ENCODE data around the gene ADSS1. TPM values are rescaled to one million over a fixed set of nuclear protein-coding genes. Genes with fewer than 3 reads are reported as not detected.

Gene ADSS1
- total RNA-seq, 1 donor from 2014 or later, result 5.5 TPM

DNA sequence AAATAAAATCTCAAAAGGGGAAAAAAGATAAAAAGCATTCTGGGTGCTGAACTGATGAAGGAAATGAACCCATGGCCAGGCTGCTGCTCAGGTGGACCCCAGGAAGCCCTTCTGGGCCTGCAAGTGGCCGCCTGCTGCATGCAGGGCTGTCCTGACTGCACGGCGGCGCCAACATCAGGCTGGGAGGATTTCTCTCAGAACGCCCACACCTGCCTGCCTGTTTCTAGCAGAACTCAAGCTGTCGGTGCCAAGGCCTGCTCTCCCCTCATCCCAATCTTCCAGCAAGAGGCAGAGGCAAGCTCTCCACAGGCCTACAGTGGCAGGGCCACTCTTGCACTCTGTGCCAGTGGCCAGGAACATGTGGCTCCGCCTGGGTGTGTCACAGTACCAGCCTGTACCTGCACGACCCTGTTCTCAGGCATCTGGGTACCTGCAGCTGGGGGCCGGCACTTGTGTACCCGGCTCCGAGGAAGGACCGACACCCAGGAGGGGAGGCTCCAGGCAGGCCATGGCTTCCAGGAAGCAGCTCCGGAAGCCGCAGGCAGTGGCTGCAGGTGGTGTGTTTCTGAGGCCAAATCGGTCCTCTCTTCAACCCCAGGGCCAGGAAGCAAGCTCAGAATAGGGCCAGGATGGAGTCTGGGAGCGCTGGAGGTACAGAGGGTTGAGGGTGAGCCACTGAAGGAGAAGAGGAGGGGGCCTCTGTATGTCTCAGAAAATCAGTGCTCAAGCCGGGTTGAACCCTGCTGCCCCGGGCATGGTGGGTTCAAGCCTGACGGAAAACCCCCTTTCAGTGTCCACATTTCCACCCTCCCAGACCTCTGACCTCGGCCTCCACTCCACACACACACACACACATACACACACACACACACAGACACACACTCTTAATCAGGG is 37.2 kb upstream of the ADSS1 start:
- Histone ChIP-seq H3K27me3 (no peaks in the 10 kb centered on the region), H3K9me3 (no peaks in the 10 kb centered on the region), H3K36me3 (no peaks in the 10 kb centered on the region), H3K4me3 (no peak overlapping the region), H3K4me1 (peaks cover 47% of the 10 kb centered on the region), H3K27ac (no peak overlapping the region)
- DNase-seq (no peak), ATAC-seq (no peak)
- TF ChIP-seq, protein P1, sequence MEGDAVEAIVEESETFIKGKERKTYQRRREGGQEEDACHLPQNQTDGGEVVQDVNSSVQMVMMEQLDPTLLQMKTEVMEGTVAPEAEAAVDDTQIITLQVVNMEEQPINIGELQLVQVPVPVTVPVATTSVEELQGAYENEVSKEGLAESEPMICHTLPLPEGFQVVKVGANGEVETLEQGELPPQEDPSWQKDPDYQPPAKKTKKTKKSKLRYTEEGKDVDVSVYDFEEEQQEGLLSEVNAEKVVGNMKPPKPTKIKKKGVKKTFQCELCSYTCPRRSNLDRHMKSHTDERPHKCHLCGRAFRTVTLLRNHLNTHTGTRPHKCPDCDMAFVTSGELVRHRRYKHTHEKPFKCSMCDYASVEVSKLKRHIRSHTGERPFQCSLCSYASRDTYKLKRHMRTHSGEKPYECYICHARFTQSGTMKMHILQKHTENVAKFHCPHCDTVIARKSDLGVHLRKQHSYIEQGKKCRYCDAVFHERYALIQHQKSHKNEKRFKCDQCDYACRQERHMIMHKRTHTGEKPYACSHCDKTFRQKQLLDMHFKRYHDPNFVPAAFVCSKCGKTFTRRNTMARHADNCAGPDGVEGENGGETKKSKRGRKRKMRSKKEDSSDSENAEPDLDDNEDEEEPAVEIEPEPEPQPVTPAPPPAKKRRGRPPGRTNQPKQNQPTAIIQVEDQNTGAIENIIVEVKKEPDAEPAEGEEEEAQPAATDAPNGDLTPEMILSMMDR (IDR thresholded peaks at IDR 0.05), result no peak
- intact Hi-C loops (cut with DNase I), result no loop called here

GRCh38 chr14:104687601-104688504 is 36.2 kb upstream of the ADSS1 start:
- TF ChIP-seq, protein P1 (IDR thresholded peaks at IDR 0.05), result no peak
- Histone ChIP-seq H3K4me1 (peaks cover 47% of the 10 kb centered on the region), H3K9me3 (no peaks in the 10 kb centered on the region), H3K36me3 (no peaks in the 10 kb centered on the region), H3K27me3 (no peaks in the 10 kb centered on the region), H3K27ac (peak overlapping the region; percentile 73), H3K4me3 (peak overlapping the region; percentile 92)
- DNase-seq (peak; percentile 95), ATAC-seq (peak; percentile 80)
- intact Hi-C loops (cut with DNase I), result no loop called here

GRCh38 chr14:104688505-104689108 is 35.4 kb upstream of the ADSS1 start:
- intact Hi-C loops (cut with DNase I), result no loop called here
- Histone ChIP-seq H3K27ac (peak overlapping the region; percentile 73), H3K27me3 (no peaks in the 10 kb centered on the region), H3K4me1 (peaks cover 48% of the 10 kb centered on the region), H3K4me3 (peak overlapping the region; percentile 92), H3K9me3 (no peaks in the 10 kb centered on the region), H3K36me3 (no peaks in the 10 kb centered on the region)
- ATAC-seq, result no peak
- DNase-seq, result no peak
- TF ChIP-seq, protein P1 (IDR thresholded peaks at IDR 0.05), result no peak

DNA sequence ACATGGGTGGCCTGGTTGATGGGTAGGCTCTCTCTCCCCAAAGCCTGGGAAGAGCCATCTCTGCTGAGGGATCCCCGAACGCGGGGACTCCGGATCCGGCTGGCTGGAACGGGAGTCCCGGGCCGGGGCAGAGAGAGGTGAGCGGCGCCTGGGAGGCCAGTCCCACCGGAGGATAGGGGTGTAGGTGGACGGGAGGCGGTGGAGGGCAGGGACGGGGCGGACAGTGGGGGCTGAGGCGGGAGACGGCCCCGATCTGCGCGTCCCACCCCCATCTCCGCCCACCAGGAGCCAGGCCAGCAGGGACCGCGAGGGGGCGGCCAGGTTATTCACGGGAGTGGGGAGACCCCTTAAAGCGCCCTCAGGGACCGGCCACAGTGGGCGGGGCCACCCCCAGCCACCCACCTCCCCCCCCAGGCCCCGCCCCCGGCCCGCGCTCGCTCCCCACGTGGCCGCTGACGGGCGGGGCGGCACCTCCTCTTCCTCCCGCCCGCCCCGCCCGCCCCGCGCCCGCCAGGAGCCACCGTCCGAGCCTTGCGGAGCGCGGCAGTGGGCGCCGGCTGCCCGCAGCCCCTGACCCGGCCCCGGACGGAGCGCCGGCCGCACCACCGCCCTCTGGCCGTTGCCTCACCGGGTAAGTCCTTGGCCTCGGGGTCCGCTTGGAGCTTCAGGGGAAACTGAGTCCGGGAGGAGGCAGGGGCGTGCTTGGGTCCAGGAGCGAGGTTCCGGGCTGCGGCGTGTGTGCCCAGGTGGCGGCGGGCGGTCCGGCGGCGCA is 34.7 kb upstream of the ADSS1 start, which contains the start of gene INF2:
Gene INF2, plus strand, starts transcription at position 510 of the 772 bp plus-strand sequence. CDS start 11,748 bp downstream, outside the sequence.
- Histone ChIP-seq H3K27me3 (no peaks in the 10 kb centered on the region), H3K27ac (peak within 1 kb of the TSS; percentile 73), H3K4me1 (peaks cover 48% of the 10 kb centered on the region), H3K36me3 (no peaks in the 10 kb centered on the region), H3K9me3 (no peaks in the 10 kb centered on the region), H3K4me3 (peak within 1 kb of the TSS; percentile 92)
- ATAC-seq (peak; percentile 77), DNase-seq (peak; percentile 83)
- TF ChIP-seq, protein P1 (IDR thresholded peaks at IDR 0.05), result no peak
- intact Hi-C loops (cut with DNase I), result no loop called here

Data from upper lobe of right lung (tissue), 1 donor.